ENCODE results near the gene F8.

F8 gene

GRCh38 chrX:154990496-154990895, 32.0 kb downstream of the F8 start:
- CTCF ChIA-PET, result no interaction called here
- Histone ChIP-seq H3K36me3 (ENCODE audit: control insufficient read depth in 2 of 2, insufficient read depth in 1 of 2, low read length in 2 of 2) (no peaks in the 10 kb centered on the region), H3K4me1 (ENCODE audit: control insufficient read depth, insufficient read depth, low read length) (no peaks in the 10 kb centered on the region), H3K4me3 (ENCODE audit: low read depth, low read length) (no peak overlapping the region), H3K27ac (ENCODE audit: extremely low read depth, low read depth, low read length) (no peak overlapping the region), H3K9me3 (ENCODE audit: control insufficient read depth, insufficient read depth, low read depth, low read length) (no peaks in the 10 kb centered on the region)
- POLR2A ChIA-PET, result no interaction called here
- TF ChIP-seq ZNF341 (tag by site-specific recombination; IDR thresholded peaks at IDR 0.05; ENCODE audit: low read depth), result no peak
- no peak for TF ChIP-seq BCL11A (tag by site-specific recombination; IDR thresholded peaks at IDR 0.05; ENCODE audit: low read depth)
- TF ChIP-seq ZNF324 (tag by site-specific recombination; IDR thresholded peaks at IDR 0.05), result no peak
- TF ChIP-seq ZNF239 (tag by site-specific recombination; IDR thresholded peaks at IDR 0.05), result no peak
- no peak for TF ChIP-seq SCRT2 (tag by site-specific recombination; IDR thresholded peaks at IDR 0.05)
- TF ChIP-seq ZNF311 (tag by site-specific recombination; IDR thresholded peaks at IDR 0.05; ENCODE audit: borderline replicate concordance), result no peak
- no peak for TF ChIP-seq ZEB2 (tag by site-specific recombination; IDR thresholded peaks at IDR 0.05)
- no peak for TF ChIP-seq ZNF791 (tag by site-specific recombination; IDR thresholded peaks at IDR 0.05)
- TF ChIP-seq ATF2 (tag by site-specific recombination; IDR thresholded peaks at IDR 0.05; ENCODE audit: low read depth), result no peak
- TF ChIP-seq ZNF529 (tag by site-specific recombination; IDR thresholded peaks at IDR 0.05; ENCODE audit: insufficient replicate concordance), result no peak
- no peak for TF ChIP-seq ZNF747 (tag by site-specific recombination; IDR thresholded peaks at IDR 0.05)
- no peak for TF ChIP-seq MEIS1 (CRISPR knock-in tag; IDR thresholded peaks at IDR 0.05; ENCODE audit: borderline replicate concordance)
- no peak for TF ChIP-seq ZBTB1 (tag by site-specific recombination; IDR thresholded peaks at IDR 0.05)
- TF ChIP-seq KLF7 (tag by site-specific recombination; IDR thresholded peaks at IDR 0.05; ENCODE audit: borderline replicate concordance), result no peak

GRCh38 chrX:154988719-154989118, 33.8 kb downstream of the F8 start:
- H3K4me1 ChIP-seq (ENCODE audit: control insufficient read depth, insufficient read depth, low read length), result no peaks in the 10 kb centered on the region
- H3K9me3 ChIP-seq (ENCODE audit: control insufficient read depth, insufficient read depth, low read depth, low read length), result no peaks in the 10 kb centered on the region
- TF ChIP-seq ZNF292 (tag by site-specific recombination; IDR thresholded peaks at IDR 0.05; ENCODE audit: borderline replicate concordance, low read depth) (no peak), GLI2 (tag by site-specific recombination; IDR thresholded peaks at IDR 0.05; ENCODE audit: borderline replicate concordance, low read depth) (no peak), ZNF664 (tag by site-specific recombination; IDR thresholded peaks at IDR 0.05) (no peak), ZNF521 (tag by site-specific recombination; IDR thresholded peaks at IDR 0.05) (no peak), ZNF311 (tag by site-specific recombination; IDR thresholded peaks at IDR 0.05; ENCODE audit: borderline replicate concordance) (no peak), FEZF1 (tag by site-specific recombination; IDR thresholded peaks at IDR 0.05) (no peak)
- ChIA-PET POLR2A (interaction anchor here (0.9 kb wide), 1 partner anchor 38 kb away, joined by 3 read pairs; the partner anchor contains the start of gene FUNDC2), CTCF (interaction anchor here (1.1 to 8.9 kb wide), 3 partner anchors 60 to 160 kb away, joined by 5 to 67 read pairs (median 5); no protein-coding TSS in a partner anchor)
- H3K4me3 ChIP-seq (ENCODE audit: low read depth, low read length), result no peak overlapping the region
- no peaks in the 10 kb centered on the region for H3K36me3 ChIP-seq (ENCODE audit: control insufficient read depth in 2 of 2, insufficient read depth in 1 of 2, low read length in 2 of 2)
- no peak overlapping the region for H3K27ac ChIP-seq (ENCODE audit: extremely low read depth, low read depth, low read length)

- ChIA-PET CTCF (interaction anchor here (1.0 to 8.9 kb wide), 3 partner anchors 61 to 161 kb away, joined by 4 to 67 read pairs (median 5); no protein-coding TSS in a partner anchor), POLR2A (interaction anchor here (0.9 kb wide), 1 partner anchor 39 kb away, joined by 3 read pairs; the partner anchor contains the start of gene FUNDC2)
- no peaks in the 10 kb centered on the region for H3K36me3 ChIP-seq (ENCODE audit: control insufficient read depth in 2 of 2, insufficient read depth in 1 of 2, low read length in 2 of 2)
- no peaks in the 10 kb centered on the region for H3K9me3 ChIP-seq (ENCODE audit: control insufficient read depth, insufficient read depth, low read depth, low read length)
- H3K27ac ChIP-seq (ENCODE audit: extremely low read depth, low read depth, low read length), result no peak overlapping the region
- no peaks in the 10 kb centered on the region for H3K4me1 ChIP-seq (ENCODE audit: control insufficient read depth, insufficient read depth, low read length)
- no peak overlapping the region for H3K4me3 ChIP-seq (ENCODE audit: low read depth, low read length)
- TF ChIP-seq ZBTB44 (tag by site-specific recombination; IDR thresholded peaks at IDR 0.05), result no peak
- TF ChIP-seq ZBTB49 (tag by site-specific recombination; IDR thresholded peaks at IDR 0.05; ENCODE audit: low read depth), result no peak
- TF ChIP-seq FEZF1 (tag by site-specific recombination; IDR thresholded peaks at IDR 0.05), result no peak
- no peak for TF ChIP-seq ZNF76 (tag by site-specific recombination; IDR thresholded peaks at IDR 0.05; ENCODE audit: borderline replicate concordance, low read depth)
- no peak for TF ChIP-seq ZNF354C (tag by site-specific recombination; IDR thresholded peaks at IDR 0.05; ENCODE audit: borderline replicate concordance, low read depth)
- no peak for TF ChIP-seq ZNF792 (tag by site-specific recombination; IDR thresholded peaks at IDR 0.05)
These were observed 34.6 kb downstream of the F8 start for GRCh38 chrX:154987940-154988339.

All from HEK293 (cell line).